ENCODE results near the gene SESN2.

Gene SESN2

DNA sequence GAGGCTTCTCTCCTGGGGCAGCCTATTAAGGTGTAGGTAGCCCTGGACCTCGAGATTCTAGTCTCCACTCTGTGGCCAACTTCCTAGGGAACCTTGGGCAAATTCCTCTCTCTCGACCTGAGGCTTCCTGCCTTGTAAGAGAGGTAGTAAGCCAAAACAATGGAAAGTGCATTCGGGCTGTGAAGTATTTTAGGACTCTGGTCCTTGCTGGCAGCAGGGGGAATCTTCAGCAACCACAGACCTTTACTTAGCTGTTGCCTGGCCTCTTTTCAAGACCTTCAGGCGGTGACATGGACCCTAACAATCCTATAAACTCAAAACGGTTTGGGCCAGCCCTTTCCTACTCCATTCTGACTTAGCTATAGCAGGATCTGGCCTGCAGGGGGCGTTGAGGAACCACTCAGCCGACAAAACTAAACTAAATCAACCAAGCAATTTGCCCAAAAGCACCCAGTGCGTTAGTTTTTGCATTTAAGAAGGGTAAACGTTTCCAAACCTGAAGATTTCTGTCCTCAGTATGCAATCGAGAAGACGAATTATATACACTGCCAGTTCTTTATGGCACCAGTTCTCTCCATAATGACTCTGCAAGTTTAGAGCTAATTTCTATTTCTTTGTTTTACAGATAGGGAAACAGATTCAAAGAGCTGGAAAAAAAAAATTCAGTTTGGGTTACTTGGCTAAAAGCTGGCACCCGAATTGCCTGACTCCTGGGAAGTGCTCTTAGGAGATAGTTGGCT lies 10.9 kb upstream of the SESN2 start:
- DNase-seq, result peak; percentile 94

DNA sequence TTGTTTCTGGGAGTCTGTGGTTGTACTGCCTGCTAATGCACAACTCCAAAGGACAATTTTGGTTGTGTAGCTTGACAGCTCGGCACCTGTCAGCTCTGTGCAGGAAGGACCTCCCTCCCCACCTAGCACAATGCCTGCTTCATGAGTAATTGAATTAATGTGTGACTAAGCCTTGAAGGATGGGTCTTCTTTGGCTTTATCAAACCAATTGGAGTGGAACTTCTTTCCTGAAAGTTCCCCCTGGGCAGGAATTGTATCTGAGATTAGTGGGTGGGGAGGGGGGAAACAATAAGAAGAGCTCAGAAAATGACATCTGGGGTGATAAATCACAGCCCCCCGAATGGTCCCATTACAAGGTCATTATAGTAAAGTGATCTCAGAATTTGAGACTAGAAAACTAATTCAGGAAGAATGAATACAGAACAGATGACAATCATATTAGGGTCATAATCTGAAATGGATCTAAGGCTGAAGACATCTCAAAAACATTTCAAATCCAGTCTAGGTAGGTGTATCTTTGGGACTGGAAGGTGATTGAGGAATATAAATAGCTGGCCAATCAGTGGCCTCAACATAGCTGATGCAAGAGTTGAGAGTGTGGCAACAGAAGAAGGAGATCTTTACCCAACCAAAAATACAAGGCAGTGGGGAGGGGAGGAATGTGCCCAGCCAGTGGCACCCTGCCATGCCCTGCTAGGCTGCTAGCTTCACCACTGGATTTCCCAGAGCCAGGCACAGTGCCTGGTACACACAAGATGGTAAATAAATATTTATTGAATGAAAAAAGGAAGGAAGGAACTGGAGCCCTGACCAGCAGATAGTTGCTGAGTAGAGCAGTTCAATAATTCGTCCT lies 10.1 kb upstream of the SESN2 start:
- peak; percentile 77 for DNase-seq
- in situ Hi-C loops (cut with MboI; ENCODE audit: low pct_unique_long_range_greater_than_20kb, low sequenced_read_pairs), result no loop called here

More for the DNA sequence above, 10.9 kb upstream of the SESN2 start:
- in situ Hi-C loops (cut with MboI; ENCODE audit: low pct_unique_long_range_greater_than_20kb, low sequenced_read_pairs), result no loop called here

DNA sequence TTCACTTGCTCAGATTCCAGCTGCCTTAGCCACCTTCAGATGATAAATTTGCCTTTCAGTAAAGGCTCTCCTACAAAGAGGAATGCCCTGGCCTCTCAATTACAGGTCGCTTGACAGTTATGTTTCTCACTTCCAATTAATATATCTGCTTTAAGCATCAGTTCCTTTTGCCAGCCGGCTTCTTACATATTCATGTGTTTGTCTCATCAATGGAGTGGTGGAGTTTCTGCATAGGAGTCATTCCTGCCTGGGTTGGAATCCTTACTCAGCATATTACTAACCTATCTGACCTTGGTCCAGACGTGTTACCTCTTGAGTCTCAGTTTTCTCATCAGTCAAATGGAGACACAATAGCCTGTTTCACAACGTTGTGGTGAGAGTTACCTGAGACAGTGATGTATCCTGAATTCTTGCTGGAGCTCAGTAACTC lies 9.4 kb upstream of the SESN2 start:
- in situ Hi-C loops (cut with MboI; ENCODE audit: low pct_unique_long_range_greater_than_20kb, low sequenced_read_pairs), result no loop called here
- no peak for DNase-seq

DNA sequence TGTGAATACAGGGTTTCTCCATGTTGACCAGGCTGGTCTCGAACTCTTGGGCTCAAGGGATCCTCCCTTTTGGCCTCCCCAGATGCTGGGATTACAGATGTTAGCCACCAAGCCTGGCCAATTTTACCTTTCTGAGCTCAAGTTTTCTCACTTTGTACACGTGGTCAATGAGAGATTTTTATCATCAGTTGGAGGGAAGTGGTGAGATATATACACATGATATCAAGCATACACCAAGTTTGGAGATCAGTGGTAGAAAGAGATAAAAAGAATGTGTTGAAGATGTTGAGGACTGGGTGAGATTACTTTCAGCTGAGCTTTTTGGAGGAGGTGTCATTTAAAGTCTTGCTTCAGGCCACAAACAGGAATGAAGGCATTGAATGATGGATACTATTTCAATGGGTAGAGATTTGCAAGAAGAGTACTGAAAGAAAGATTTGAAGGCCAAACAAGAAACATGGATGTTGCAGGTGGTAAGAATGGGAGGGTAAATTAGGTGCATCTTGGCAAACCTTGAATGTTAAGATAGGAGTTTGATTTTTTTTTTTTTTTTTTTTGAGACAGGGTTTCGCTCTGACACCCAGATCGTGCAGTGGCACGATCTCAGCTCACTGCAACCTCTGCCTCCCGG lies 3.0 kb upstream of the SESN2 start:
- in situ Hi-C loops (cut with MboI; ENCODE audit: low pct_unique_long_range_greater_than_20kb, low sequenced_read_pairs), result no loop called here
- no peak for DNase-seq

DNA sequence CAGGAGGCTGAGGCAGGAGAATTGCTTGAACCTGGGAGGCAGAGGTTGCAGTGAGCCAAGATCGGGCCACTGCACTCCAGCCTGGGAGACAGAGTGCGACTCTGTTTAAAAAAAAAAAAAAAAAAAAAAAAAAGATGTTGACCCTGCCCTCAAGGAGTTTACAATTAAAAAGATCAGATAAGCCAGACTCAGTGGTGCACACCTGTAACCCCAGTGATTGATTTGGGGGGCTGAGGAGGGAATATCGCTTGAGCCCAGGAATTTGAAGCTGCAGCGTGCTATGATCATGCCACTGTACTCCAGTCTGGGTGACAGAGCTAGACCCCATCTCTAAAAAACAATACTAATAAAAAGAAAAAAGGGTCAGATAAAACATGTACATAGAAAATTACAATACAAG lies 1.6 kb upstream of the SESN2 start:
- DNase-seq, result no peak
- in situ Hi-C loops (cut with MboI; ENCODE audit: low pct_unique_long_range_greater_than_20kb, low sequenced_read_pairs), result no loop called here

DNA sequence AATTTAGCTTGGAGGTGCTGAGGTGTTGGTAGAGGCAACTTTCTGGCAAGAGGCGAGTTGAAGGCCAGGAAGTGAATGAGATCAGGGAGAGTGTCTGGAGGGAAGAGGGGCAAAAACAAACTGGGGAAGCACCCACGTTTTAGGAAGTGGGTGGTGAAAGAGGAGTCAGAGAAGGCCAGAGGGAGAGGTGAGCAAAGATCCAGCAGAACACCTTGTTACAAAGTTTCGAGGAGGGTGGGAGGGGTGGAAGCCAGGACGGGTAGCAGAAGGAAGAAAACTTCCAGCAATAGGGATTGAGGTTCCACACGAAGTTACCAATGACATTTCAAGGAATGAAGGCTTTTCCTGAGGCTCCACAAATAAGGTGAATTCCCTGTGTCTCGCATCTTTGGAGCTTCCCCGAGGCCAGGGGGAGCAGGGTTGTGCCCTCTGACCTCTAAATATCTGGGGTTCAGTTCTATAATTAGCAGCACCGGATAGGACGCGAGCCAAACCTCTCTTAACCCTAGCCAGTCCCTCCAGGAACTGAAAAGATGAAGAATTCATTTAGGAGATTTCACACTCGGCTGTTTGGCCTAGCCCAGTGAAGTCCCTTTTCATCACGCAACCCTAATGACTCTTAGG lies 578 bp upstream of the SESN2 start:
- no peak for DNase-seq
- in situ Hi-C loops (cut with MboI; ENCODE audit: low pct_unique_long_range_greater_than_20kb, low sequenced_read_pairs), result no loop called here

DNA sequence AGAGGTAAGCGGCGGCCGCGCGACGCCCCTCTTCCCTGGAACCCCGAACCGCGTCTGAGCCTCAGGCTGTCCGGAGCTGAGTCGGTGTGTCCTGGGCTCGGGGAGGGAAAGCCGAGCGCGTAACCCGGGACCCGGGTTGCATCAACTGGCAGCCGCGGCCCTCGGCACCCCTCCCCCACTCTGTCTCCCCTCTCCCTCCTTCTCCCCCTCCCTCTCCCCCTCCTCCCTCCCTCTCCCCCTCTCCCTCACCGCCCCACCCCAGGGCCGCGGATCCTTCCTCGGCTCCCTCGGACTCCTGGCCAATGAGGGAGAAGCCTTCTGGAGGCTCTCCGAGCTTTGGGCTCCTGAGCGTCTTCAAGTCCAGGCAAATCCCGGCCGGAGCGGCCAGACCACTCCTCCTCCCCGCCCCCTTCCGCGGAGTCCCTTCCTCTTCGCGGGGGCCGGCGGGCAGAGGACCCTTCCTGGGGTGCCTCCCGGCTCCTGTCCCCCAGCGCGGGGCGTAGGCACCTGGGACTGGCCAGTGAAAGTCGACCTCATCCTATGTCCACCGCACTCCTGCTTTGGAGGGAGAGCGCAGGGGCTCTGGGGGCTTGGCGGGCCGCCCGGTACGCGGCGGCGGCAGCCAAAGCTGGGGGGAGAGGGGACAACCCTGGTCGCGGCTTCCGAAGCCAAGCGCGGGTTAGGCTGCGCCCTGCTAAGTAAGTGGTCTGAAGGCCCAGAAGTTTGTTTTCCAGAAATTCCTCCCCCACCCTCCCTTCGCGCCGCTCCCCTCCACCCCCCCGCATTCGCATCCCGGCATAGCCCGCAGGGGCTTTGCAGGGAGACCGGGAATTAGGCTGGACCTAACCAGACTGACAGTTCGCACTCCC lies 850 bp downstream of the SESN2 start:
- in situ Hi-C loops (cut with MboI; ENCODE audit: low pct_unique_long_range_greater_than_20kb, low sequenced_read_pairs), result no loop called here

DNA sequence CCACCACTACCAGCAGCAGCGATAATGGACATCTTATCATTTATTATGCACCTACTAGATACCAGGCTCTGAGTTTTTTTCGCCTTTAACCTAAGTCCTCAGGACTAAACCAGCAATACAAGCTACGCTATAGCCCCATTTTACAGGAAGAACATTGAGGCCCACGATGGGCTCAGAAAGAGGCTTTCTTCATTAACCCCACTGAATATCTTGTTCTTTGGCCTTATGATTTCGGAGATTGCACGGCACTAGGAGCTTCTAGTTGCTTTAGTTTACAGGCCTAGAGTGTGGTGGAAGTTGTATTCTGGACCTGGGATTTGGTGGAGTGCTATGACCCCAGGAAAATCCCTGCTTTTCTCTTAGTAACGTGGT lies 1.5 kb downstream of the SESN2 start:
- in situ Hi-C loops (cut with MboI; ENCODE audit: low pct_unique_long_range_greater_than_20kb, low sequenced_read_pairs), result no loop called here
- no peak for DNase-seq

More for the DNA sequence above, 850 bp downstream of the SESN2 start:
- peak; percentile 66 for DNase-seq

DNA sequence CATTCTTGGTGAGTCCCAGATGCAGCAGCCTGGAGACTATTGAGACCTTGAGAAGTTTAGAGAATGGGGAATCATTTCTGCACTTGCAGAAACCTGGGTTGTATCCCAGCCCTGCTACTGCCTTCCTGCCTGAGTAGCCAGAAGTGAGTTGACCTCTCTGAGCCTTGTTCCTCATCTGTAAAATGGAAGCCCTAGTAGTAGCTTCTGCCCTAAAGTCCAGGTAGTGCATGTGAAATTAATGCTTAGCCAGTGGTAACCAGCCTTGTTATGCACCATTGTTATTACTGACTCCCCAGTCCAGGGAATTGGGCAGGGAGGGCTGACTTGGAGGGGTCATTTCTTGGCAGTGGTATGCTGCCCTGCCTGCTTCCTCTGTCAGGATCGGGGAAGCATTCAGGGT lies 5.6 kb downstream of the SESN2 start:
- in situ Hi-C loops (cut with MboI; ENCODE audit: low pct_unique_long_range_greater_than_20kb, low sequenced_read_pairs), result no loop called here
- DNase-seq, result no peak

DNA sequence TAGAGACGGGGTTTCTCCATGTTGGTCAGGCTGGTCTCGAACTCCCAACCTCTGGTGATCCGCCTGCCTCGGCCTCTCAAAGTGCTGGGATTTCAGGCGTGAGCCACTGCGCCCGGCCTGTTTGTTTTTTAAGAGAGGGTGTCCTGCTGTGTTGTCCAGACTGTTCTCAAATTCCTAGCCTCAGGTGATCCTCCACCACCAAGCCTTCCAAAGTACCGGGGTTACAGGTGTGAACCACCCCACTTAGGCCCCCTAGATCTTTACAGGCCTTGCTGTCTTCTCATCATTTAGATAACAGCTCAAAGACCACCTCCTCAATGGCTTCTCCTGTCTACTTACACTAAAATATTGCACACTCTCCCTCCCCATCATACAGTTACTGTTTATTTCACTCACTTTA lies 6.3 kb downstream of the SESN2 start:
- DNase-seq, result no peak
- in situ Hi-C loops (cut with MboI; ENCODE audit: low pct_unique_long_range_greater_than_20kb, low sequenced_read_pairs), result no loop called here

DNA sequence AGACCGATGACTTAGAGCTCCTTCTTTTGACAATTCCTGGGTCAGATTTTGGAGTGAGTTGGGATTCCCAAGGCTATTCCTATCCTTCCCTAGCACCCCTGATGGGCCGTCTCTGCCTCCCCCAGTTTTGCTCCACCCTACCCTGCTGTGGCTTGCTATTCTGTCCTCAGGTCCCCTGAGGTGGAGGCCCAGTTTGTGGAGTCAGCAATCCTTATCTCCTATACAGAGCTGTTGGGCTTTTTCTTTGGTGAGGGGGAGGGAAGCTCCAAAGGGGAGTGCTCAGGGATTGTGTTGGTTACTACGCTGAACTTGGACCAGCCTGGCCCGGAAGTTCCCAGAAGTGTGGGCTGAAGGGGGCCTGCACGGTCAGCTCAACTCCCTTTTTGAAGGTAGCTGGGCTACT lies 7.6 kb downstream of the SESN2 start:
- DNase-seq, result no peak
- in situ Hi-C loops (cut with MboI; ENCODE audit: low pct_unique_long_range_greater_than_20kb, low sequenced_read_pairs), result no loop called here

DNA sequence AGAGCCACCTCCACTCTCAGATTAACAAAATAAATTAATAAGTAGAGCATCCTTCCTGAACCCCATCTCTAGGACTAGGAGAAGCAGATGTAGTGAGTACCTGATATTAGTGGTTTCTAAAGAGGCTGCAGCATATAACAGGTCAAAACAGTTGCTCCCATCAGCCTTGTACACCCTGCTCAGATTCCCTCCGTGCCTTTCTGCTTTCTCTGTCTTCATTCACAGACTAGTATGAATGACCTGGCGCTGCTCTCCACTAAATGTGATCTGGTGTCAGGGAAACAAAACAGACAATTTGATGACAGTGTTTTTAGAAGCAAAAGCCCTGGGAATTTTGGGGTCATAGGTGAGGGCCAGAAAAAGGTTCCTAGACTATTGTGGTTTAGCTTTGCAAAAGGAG lies 8.3 kb downstream of the SESN2 start:
- in situ Hi-C loops (cut with MboI; ENCODE audit: low pct_unique_long_range_greater_than_20kb, low sequenced_read_pairs), result no loop called here
- no peak for DNase-seq

DNA sequence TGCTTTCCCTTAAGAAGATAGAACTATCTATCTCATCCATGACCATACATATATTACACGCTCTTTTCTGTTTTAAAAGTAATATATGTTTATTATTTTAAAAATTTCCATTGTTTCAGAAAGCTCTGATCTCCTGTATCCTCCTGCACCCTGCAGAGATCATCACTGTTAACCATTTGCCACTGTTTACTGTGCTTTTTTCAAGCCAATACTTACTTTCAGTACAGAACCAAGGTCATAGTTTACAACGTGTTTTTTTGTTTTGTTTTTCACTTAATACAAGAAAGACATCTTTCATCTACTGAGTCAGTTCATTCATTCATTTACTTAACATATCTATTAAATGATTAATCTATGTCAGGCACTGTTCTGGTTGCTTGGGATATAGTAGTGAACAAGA lies 10.2 kb downstream of the SESN2 start:
- in situ Hi-C loops (cut with MboI; ENCODE audit: low pct_unique_long_range_greater_than_20kb, low sequenced_read_pairs), result no loop called here
- DNase-seq, result no peak

DNA sequence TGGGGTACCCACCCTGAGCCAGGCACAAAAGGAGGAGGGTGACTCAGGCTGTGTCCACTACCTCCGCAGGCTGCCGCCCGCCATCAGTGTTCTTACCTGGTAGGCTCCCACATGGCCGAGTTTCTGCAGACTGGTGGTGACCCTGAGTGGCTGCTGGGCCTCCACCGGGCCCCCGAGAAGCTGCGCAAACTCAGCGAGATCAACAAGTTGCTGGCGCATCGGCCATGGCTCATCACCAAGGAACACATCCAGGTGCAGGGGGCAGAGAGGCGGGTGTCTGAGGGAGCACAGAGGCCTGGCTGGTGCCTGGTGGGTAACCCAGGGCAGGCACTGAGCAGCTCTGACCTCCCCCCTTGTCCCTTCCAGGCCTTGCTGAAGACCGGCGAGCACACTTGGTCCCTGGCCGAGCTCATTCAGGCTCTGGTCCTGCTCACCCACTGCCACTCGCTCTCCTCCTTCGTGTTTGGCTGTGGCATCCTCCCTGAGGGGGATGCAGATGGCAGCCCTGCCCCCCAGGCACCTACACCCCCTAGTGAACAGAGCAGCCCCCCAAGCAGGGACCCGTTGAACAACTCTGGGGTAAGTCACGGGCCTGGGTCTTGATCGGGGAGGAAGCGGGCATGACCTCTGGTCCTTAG lies 13.0 kb downstream of the SESN2 start:
- no peak for DNase-seq
- in situ Hi-C loops (cut with MboI; ENCODE audit: low pct_unique_long_range_greater_than_20kb, low sequenced_read_pairs), result no loop called here

DNA sequence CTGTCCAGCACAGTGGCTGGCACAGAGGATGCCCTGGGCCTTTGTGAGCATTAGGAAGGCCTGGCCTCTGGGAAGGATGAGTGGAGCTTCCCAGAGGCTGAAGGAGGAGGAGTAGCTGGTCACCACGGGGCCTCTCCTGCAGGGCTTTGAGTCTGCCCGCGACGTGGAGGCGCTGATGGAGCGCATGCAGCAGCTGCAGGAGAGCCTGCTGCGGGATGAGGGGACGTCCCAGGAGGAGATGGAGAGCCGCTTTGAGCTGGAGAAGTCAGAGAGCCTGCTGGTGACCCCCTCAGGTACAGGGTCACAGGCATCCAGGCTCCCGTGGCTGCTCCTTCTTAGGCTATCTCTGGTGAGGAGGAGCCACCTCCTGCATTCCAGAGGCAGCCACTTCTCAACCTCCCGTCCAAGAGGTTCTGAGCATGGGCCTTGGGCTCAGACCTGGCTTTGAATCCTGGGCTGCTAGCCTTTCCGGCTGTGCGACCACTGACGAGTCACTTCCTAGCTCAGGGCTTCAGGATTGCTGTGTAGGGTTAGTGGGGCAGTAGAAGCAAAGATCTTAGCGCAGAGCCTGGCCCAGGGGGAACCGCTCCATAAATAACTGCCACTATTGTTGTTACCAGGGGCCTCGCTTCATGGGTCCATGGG lies 14.0 kb downstream of the SESN2 start:
- in situ Hi-C loops (cut with MboI; ENCODE audit: low pct_unique_long_range_greater_than_20kb, low sequenced_read_pairs), result no loop called here
- DNase-seq, result no peak

DNA sequence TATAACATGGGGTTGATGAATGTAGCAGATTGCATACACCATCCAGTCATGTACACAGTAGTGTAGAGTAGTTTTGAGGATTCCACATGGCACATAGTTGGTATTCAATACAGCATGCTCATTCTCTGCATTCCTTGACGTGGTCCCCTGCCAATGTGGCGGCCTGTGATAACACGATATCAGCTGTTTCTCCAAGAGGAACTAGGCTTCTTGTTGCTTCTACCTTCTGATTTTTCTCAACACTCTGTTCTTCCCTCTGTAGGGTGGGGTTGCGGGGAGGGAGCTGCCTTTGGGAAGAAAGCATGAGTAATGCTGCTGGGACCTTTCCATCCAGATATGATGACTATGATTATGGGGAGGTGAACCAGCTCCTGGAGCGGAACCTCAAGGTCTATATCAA lies 19.4 kb downstream of the SESN2 start:
- in situ Hi-C loops (cut with MboI; ENCODE audit: low pct_unique_long_range_greater_than_20kb, low sequenced_read_pairs), result no loop called here

DNA sequence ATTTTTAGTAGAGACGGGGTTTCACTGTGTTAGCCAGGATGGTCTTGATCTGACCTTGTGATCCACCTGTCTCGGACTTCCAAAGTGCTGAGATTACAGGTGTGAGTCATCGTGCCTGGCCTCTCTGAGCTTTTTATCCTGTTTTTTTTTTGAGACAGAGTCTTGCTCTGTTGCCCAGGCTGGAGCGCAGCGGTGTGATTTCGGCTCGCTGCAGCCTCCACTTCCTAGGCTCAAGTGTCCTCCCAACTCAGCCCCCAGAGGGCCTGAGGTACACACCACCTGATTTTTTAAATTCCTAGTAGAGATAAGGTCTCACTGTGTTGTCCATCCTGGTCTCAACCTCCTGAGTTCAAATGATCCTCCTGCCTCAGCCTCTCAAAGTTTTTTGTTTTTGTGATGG lies 20.4 kb downstream of the SESN2 start:
- DNase-seq, result no peak
- in situ Hi-C loops (cut with MboI; ENCODE audit: low pct_unique_long_range_greater_than_20kb, low sequenced_read_pairs), result no loop called here

More for the DNA sequence above, 19.4 kb downstream of the SESN2 start:
- no peak for DNase-seq

DNA sequence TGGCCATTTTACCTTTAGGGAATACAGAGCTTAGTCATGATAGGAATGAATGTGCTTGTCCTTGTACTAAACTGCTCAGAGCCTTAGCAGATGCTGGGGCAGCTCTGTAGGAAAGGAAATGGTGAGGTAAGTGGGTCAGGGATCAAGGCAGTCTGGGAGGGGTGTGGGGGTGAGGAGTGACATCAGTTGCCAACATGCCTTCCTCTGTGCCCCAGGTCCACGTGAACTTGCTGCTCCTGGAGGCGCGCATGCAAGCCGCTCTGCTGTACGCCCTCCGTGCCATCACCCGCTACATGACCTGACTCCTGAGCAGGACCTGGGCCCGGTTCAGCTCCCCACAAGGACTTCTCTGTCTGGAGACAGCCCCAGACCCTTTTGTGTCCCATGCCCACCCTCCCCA lies 21.2 kb downstream of the SESN2 start:
- no peak for DNase-seq
- in situ Hi-C loops (cut with MboI; ENCODE audit: low pct_unique_long_range_greater_than_20kb, low sequenced_read_pairs), result no loop called here
